AG08396 (cell line): ENCODE data around the gene GALNT16.
A peak's percentile ranks its signal among the peaks of the same experiment; 100 is the strongest.

Experiments used
- DNase-seq: peaks from one replicate; pipeline ENCODE4 v3.0.0; 2012; ENCODE audit warnings: low spot score, mixed read lengths

GALNT16 gene

GRCh38 chr14:69335371-69335771 lies 75.4 kb downstream of the GALNT16 start:
- no peak for DNase-seq

GRCh38 chr14:69337984-69338383 lies 78.0 kb downstream of the GALNT16 start:
- DNase-seq: no peak

- no peak for DNase-seq
These were observed 79.5 kb downstream of the GALNT16 start for GRCh38 chr14:69339426-69339825.

GRCh38 chr14:69342928-69343525 lies 83.1 kb downstream of the GALNT16 start:
- DNase-seq: no peak

GRCh38 chr14:69344171-69344570 lies 84.2 kb downstream of the GALNT16 start:
- DNase-seq: no peak

GRCh38 chr14:69345402-69345801 lies 85.4 kb downstream of the GALNT16 start:
- no peak for DNase-seq

- DNase-seq: peak; percentile 49
These were observed 86.8 kb downstream of the GALNT16 start for GRCh38 chr14:69346710-69347109.

GRCh38 chr14:69349091-69349777 lies 89.3 kb downstream of the GALNT16 start:
- DNase-seq: no peak

- no peak for DNase-seq
These were observed 90.9 kb downstream of the GALNT16 start for GRCh38 chr14:69350892-69351291.

GRCh38 chr14:69351385-69351784 lies 91.4 kb downstream of the GALNT16 start:
- DNase-seq: no peak

- DNase-seq: no peak
These were observed 92.0 kb downstream of the GALNT16 start for GRCh38 chr14:69351911-69352310.

GRCh38 chr14:69353168-69353567 lies 93.2 kb downstream of the GALNT16 start:
- no peak for DNase-seq

GRCh38 chr14:69354383-69355153 lies 94.6 kb downstream of the GALNT16 start:
- no peak for DNase-seq

- DNase-seq: no peak
These were observed 95.2 kb downstream of the GALNT16 start for GRCh38 chr14:69355154-69355597.

- peak; percentile 62 for DNase-seq
These were observed 95.8 kb downstream of the GALNT16 start for GRCh38 chr14:69355607-69356281.

GRCh38 chr14:69356903-69357543 lies 97.1 kb downstream of the GALNT16 start:
- no peak for DNase-seq

GRCh38 chr14:69357544-69358200 lies 97.7 kb downstream of the GALNT16 start:
- DNase-seq: no peak

- no peak for DNase-seq
These were observed 98.4 kb downstream of the GALNT16 start for GRCh38 chr14:69358233-69358963.

GRCh38 chr14:69358966-69359365 lies 99.0 kb downstream of the GALNT16 start:
- no peak for DNase-seq

- no peak for DNase-seq
These were observed 100.6 kb downstream of the GALNT16 start for GRCh38 chr14:69360438-69361108.
